Endothelial cell of umbilical vein (primary cell): ENCODE results near the gene IL1RL2. TPM values are rescaled to one million over a fixed set of nuclear protein-coding genes. Genes with fewer than 3 reads are reported as not detected.

Experiments used
- BruUV-seq: library from RNA; stranded (reverse); fragments of 400-500 nt; replicated peaks from 2 replicates; lab custom pipeline; 2021; lab: Mats Ljungman, UMichigan
- CTCF ChIA-PET: fragments of 300-600, 350-600 bp; sonication (Branson Sonifier 250); formaldehyde crosslinking; loops from one replicate; lab custom pipeline; 2021; ENCODE audit warnings: antibody characterized with exemption, inconsistent platforms; lab: Charles Lee
- POLR2A ChIA-PET: fragments of 300-600, 350-600 bp; sonication (Branson Sonifier 250); formaldehyde crosslinking; loops from one replicate; lab custom pipeline; 2021; ENCODE audit warnings: antibody characterized with exemption, inconsistent platforms; lab: Charles Lee
- DNase-seq: peaks from one replicate; pipeline ENCODE4 v3.0.0-alpha.2; 2011; ENCODE audit warnings: low read depth, low spot score
- FAIRE-seq: peaks from 2 replicates; lab custom pipeline; 2011; peaks lifted over from hg19 to GRCh38; lab: Jason Lieb, UNC
- H2AFZ ChIP-seq: 2 replicates; pipeline ENCODE4 v1.6.0; 2012; ENCODE audit warnings: low read depth, low read length, control low read depth, inconsistent platforms
- H3K27ac ChIP-seq: 2 replicates; pipeline ENCODE4 v1.5.1; 2011; ENCODE audit warnings: low read depth, mild to moderate bottlenecking, control low read depth, low read length, moderate library complexity; ENCODE audit not compliant: insufficient read depth
- H3K27me3 ChIP-seq, 2 experiments: 2 replicates each; pipeline versions ENCODE4 v1.6.0 to v1.6.1; 2011; ENCODE audit warnings: low read length in 2 of 2, mixed read lengths in 1 of 2; ENCODE audit not compliant: control insufficient read depth in 2 of 2, insufficient read depth in 2 of 2
- H3K36me3 ChIP-seq, 2 experiments: 2 replicates in 1 of 2; 3 replicates in 1 of 2; pipeline ENCODE4 v1.5.1; 2011; ENCODE audit warnings: low read length in 2 of 2, mild to moderate bottlenecking in 1 of 2, moderate library complexity in 1 of 2; ENCODE audit not compliant: control insufficient read depth in 2 of 2, insufficient read depth in 2 of 2; ENCODE audit errors: extremely low read depth in 1 of 2
- H3K4me1 ChIP-seq: 3 replicates; pipeline ENCODE4 v1.5.1; 2011; ENCODE audit warnings: mild to moderate bottlenecking, low read length; ENCODE audit not compliant: control insufficient read depth, insufficient read depth; ENCODE audit errors: extremely low read depth
- H3K4me2 ChIP-seq: 2 replicates; pipeline ENCODE4 v1.6.1; 2011; ENCODE audit warnings: low read length, control low read depth, mixed read lengths; ENCODE audit not compliant: insufficient read depth
- H3K4me3 ChIP-seq, 3 experiments: fragments of 200-600 bp in 1 of 3; sonication (generic), shearing (Covaris generic) in 1 of 3; replicated peaks in 1 of 3; 2 replicates each; pipeline ENCODE4 v1.5.1; 2011 to 2016; ENCODE audit warnings: control low read depth in 3 of 3, low read length in 3 of 3, mild to moderate bottlenecking in 2 of 3, inconsistent platforms in 1 of 3, low read depth in 1 of 3, moderate library complexity in 1 of 3; ENCODE audit not compliant: insufficient read depth in 1 of 3
- H3K79me2 ChIP-seq: 2 replicates; pipeline ENCODE4 v1.6.0; 2012; ENCODE audit warnings: low read length, inconsistent platforms; ENCODE audit not compliant: control insufficient read depth, insufficient read depth
- H3K9ac ChIP-seq: replicated peaks from 2 replicates; pipeline ENCODE3; 2011; ENCODE audit warnings: low read length, control low read depth; ENCODE audit not compliant: insufficient read depth; ENCODE audit errors: extremely low read depth
- H3K9me1 ChIP-seq: replicated peaks from 3 replicates; pipeline ENCODE4 v1.6.0; 2011; ENCODE audit warnings: mild to moderate bottlenecking, low read length; ENCODE audit not compliant: control insufficient read depth, insufficient read depth; ENCODE audit errors: extremely low read depth
- H3K9me3 ChIP-seq: replicated peaks from 2 replicates; pipeline ENCODE4 v1.5.1; 2012; ENCODE audit warnings: low read length, inconsistent platforms; ENCODE audit not compliant: control insufficient read depth, insufficient read depth
- H4K20me1 ChIP-seq: replicated peaks from 2 replicates; pipeline ENCODE3; 2011; ENCODE audit warnings: mild to moderate bottlenecking, low read length; ENCODE audit not compliant: control insufficient read depth, insufficient read depth; ENCODE audit errors: extremely low read depth
- CTCF ChIP-seq, 2 donors: IDR thresholded peaks; 1 replicate in 1 of 2; 2 replicates in 1 of 2; pipeline ENCODE4 v1.5.1; 2011; ENCODE audit warnings: low read length in 2 of 2, mild to moderate bottlenecking in 2 of 2, moderate library complexity in 2 of 2, control low read depth in 1 of 2, inconsistent platforms in 1 of 2, low read depth in 1 of 2; ENCODE audit not compliant: insufficient read depth in 1 of 2; ENCODE audit errors: extremely low read depth in 1 of 2
- EZH2 ChIP-seq: IDR thresholded peaks from 2 replicates; pipeline ENCODE4 v1.6.1; 2012; ENCODE audit warnings: borderline replicate concordance, low read depth, mild to moderate bottlenecking, moderate library complexity, low read length, inconsistent platforms; ENCODE audit not compliant: severe bottlenecking
- FOS ChIP-seq: IDR thresholded peaks from 2 replicates; pipeline ENCODE4 v1.6.1; 2011; ENCODE audit warnings: mild to moderate bottlenecking, low read length, moderate library complexity, borderline replicate concordance; ENCODE audit not compliant: insufficient read depth
- GATA2 ChIP-seq: IDR thresholded peaks from 2 replicates; pipeline ENCODE4 v1.7.0; 2011; ENCODE audit warnings: low read depth, mild to moderate bottlenecking, moderate library complexity, mixed read lengths, low read length; ENCODE audit not compliant: insufficient read length, insufficient read depth
- JUN ChIP-seq: IDR thresholded peaks from 2 replicates; pipeline ENCODE4 v1.6.1; 2011; ENCODE audit warnings: borderline replicate concordance, low read depth; ENCODE audit not compliant: insufficient read length, insufficient read depth
- MAX ChIP-seq: IDR thresholded peaks from 2 replicates; pipeline ENCODE4 v1.6.1; 2011; ENCODE audit not compliant: insufficient read depth, insufficient read length
- MYC ChIP-seq: IDR thresholded peaks from one replicate; pipeline ENCODE4 v1.6.1; 2011; ENCODE audit warnings: mild to moderate bottlenecking, low read depth, low read length
- POLR2A ChIP-seq: IDR thresholded peaks from 2 replicates; pipeline ENCODE4 v1.6.1; 2012; ENCODE audit warnings: low read depth, mild to moderate bottlenecking, control low read depth, low read length
- POLR2AphosphoS5 ChIP-seq: IDR thresholded peaks from 2 replicates; pipeline ENCODE4 v1.6.1; 2012; ENCODE audit warnings: low read depth, mild to moderate bottlenecking, control low read depth, low read length, moderate library complexity; ENCODE audit not compliant: insufficient read depth
- dilution Hi-C: fragments of 300-500 bp; cut with MboI; formaldehyde crosslinking; loops from one replicate; pipeline ENCODE4 v1.15.0; 2019; ENCODE audit warnings: low sequenced_read_pairs; ENCODE audit not compliant: extremely low pct_ligation_motif_present
- intact Hi-C: fragments of 100-400 bp; cut with micrococcal nuclease; formaldehyde crosslinking; loops from one replicate; pipeline ENCODE4 v1.10.0; 2022
- polyA plus RNA-seq, 4 experiments: library from polyadenylated mRNA; depleted of rRNA in 3 of 4; stranded (reverse) in 3 of 4; unstranded in 1 of 4; fragments of >200 nt; gene quantifications; 2 replicates each; pipeline versions ENCODE4 v1.2.1 to v1.2.3, GENCODE V29; 2011 to 2012; ENCODE audit warnings: missing spikeins in 1 of 4
- total RNA-seq: library from RNA; stranded (reverse); gene quantifications from 2 replicates; pipeline ENCODE4 v1.2.3, GENCODE V29; 2021

IL1RL2 gene
- total and polyA plus RNA-seq, 2 donors (not counting 3 experiments of a cell fraction or from before 2014, with no cell fraction given) = 0.11 TPM; not detected in 1

- DNase-seq = no peak
- CTCF ChIA-PET = interaction anchor here (1.2 kb wide), 1 partner anchor 36 kb away, joined by 4 read pairs; no protein-coding TSS in a partner anchor
- TF ChIP-seq FOS = no peak
- no peak for TF ChIP-seq MYC
- no peak for TF ChIP-seq JUN
- no peak for TF ChIP-seq POLR2AphosphoS5
- TF ChIP-seq EZH2 = no peak
- TF ChIP-seq POLR2A = no peak
- TF ChIP-seq CTCF (IDR thresholded peaks at IDR 0.05; ENCODE audit: extremely low read depth in 1 of 2, insufficient read depth in 1 of 2, low read depth in 1 of 2, low read length in 2 of 2) = no peak
- no peak for TF ChIP-seq GATA2
- no peak for TF ChIP-seq MAX
Observed at GRCh38 chr2:102204638-102205037, 17.8 kb downstream of the IL1RL2 start.

More at GRCh38 chr2:102204638-102205037, 17.8 kb downstream of the IL1RL2 start:
- Histone ChIP-seq H3K4me1 (no peaks in the 10 kb centered on the region), H2AFZ (no peak overlapping the region), H3K9me1 (no peaks in the 10 kb centered on the region), H3K4me3 (no peak overlapping the region), H3K27ac (no peak overlapping the region), H3K9ac (no peak overlapping the region), H3K36me3 (no peaks in the 10 kb centered on the region), H4K20me1 (no peaks in the 10 kb centered on the region), H3K79me2 (no peaks in the 10 kb centered on the region), H3K9me3 (no peaks in the 10 kb centered on the region), H3K4me2 (no peak overlapping the region), H3K27me3 (no peaks in the 10 kb centered on the region)
- dilution Hi-C loops (no loop called here), intact Hi-C loops (no loop called here)
- FAIRE-seq = no peak
- no TSS peak for BruUV-seq
- POLR2A ChIA-PET = no interaction called here
